DOHH2 (cell line): ENCODE results near the gene LBX1.

Source experiments
- EZH2phosphoT487 ChIP-seq: fragments of 200-600 bp; sonication (generic); IDR thresholded peaks from 2 replicates; pipeline ENCODE4 v1.6.1; 2017; ENCODE audit warnings: borderline replicate concordance, mild to moderate bottlenecking, antibody characterized with exemption, low read length, moderate library complexity, mixed read lengths
- TF ChIP-seq, protein P1 (sequence below): fragments of 200-600 bp; sonication (generic); IDR thresholded peaks from one replicate; pipeline ENCODE4 v1.5.1; 2014; ENCODE audit warnings: antibody characterized with exemption, mild to moderate bottlenecking, low read depth, low read length; ENCODE audit not compliant: poor library complexity, severe bottlenecking

DNA sequence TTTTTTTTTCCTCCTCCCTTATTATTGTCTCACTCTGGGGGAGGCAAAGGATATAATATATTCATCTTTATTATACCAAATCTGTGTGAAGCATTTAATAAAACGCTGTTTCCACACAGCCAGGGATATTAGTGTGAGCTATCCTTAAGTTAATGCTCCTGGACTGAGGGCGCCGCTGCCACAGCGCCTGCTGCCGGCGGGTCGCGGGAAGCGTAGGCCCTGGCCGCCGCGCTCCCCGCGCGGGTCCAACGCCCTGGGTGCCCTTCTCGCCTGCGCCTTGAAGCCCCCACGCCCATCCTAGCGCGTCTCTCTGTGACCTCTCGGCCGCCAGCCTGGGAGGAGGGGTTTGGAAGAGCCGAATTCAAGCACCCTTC is 9.5 kb upstream of the LBX1 start:
- TF ChIP-seq, protein P1, sequence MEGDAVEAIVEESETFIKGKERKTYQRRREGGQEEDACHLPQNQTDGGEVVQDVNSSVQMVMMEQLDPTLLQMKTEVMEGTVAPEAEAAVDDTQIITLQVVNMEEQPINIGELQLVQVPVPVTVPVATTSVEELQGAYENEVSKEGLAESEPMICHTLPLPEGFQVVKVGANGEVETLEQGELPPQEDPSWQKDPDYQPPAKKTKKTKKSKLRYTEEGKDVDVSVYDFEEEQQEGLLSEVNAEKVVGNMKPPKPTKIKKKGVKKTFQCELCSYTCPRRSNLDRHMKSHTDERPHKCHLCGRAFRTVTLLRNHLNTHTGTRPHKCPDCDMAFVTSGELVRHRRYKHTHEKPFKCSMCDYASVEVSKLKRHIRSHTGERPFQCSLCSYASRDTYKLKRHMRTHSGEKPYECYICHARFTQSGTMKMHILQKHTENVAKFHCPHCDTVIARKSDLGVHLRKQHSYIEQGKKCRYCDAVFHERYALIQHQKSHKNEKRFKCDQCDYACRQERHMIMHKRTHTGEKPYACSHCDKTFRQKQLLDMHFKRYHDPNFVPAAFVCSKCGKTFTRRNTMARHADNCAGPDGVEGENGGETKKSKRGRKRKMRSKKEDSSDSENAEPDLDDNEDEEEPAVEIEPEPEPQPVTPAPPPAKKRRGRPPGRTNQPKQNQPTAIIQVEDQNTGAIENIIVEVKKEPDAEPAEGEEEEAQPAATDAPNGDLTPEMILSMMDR: peak; percentile 56
- TF ChIP-seq EZH2phosphoT487: no peak
